ENCODE data around the gene FHOD3.

GRCh38 chr18:36595818-36596215 lies 298.3 kb downstream of the FHOD3 start:
- TF ChIP-seq FOXK1 (CRISPR knock-in tag; IDR thresholded peaks at IDR 0.05; ENCODE audit: borderline replicate concordance) (no peak), HMG20A (CRISPR knock-in tag; conservative IDR thresholded peaks at IDR 0.05) (no peak), USF2 (CRISPR knock-in tag; IDR thresholded peaks at IDR 0.05) (no peak), CTCF (IDR thresholded peaks at IDR 0.05 in 2 of 3, conservative IDR thresholded peaks at IDR 0.05 in 1 of 3; ENCODE audit: insufficient read depth in 2 of 3, low read depth in 1 of 3, low read length in 3 of 3) (no peak), CAMTA2 (CRISPR knock-in tag; conservative IDR thresholded peaks at IDR 0.05) (no peak), MCM7 (IDR thresholded peaks at IDR 0.05) (no peak), CUX1 (CRISPR knock-in tag; IDR thresholded peaks at IDR 0.05) (no peak), ZNF696 (CRISPR knock-in tag; conservative IDR thresholded peaks at IDR 0.05) (no peak)

All from K562 (cell line).